Neuronal stem cell (in vitro differentiated cells): Measurements from ENCODE around the gene RABL6.

ENCODE experiments used
- DNase-seq: peaks from one replicate; pipeline ENCODE4 v3.0.0-alpha.2; 2013; ENCODE audit warnings: low spot score
- H2AFZ ChIP-seq: one replicate; pipeline ENCODE4 v1.6.1; 2013; ENCODE audit warnings: mild to moderate bottlenecking, low read length, inconsistent platforms
- H2AK5ac ChIP-seq: 2 replicates; pipeline ENCODE4 v1.6.1; 2013; ENCODE audit warnings: low read depth, mild to moderate bottlenecking, inconsistent platforms, low read length, moderate library complexity, mixed read lengths
- H2BK120ac ChIP-seq: 2 replicates; pipeline ENCODE4 v1.6.1; 2013; ENCODE audit warnings: low read depth, mild to moderate bottlenecking, inconsistent platforms, low read length, moderate library complexity, mixed read lengths
- H2BK12ac ChIP-seq: one replicate; pipeline ENCODE4 v1.6.1; 2013; ENCODE audit warnings: low read length, inconsistent platforms
- H2BK15ac ChIP-seq: 2 replicates; pipeline ENCODE4 v1.6.1; 2013; ENCODE audit warnings: mild to moderate bottlenecking, low read length, inconsistent platforms, mixed read lengths
- H2BK5ac ChIP-seq: one replicate; pipeline ENCODE4 v1.6.1; 2013; ENCODE audit warnings: inconsistent platforms, mild to moderate bottlenecking, low read length, moderate library complexity
- H3K14ac ChIP-seq: one replicate; pipeline ENCODE4 v1.6.1; 2013; ENCODE audit warnings: low read length, inconsistent platforms
- H3K18ac ChIP-seq: 2 replicates; pipeline ENCODE4 v1.6.1; 2013; ENCODE audit warnings: low read length, inconsistent platforms
- H3K23ac ChIP-seq: 2 replicates; pipeline ENCODE4 v1.6.1; 2013; ENCODE audit warnings: low read depth, mild to moderate bottlenecking, mixed read lengths, low read length, inconsistent platforms; ENCODE audit not compliant: poor library complexity
- H3K27ac ChIP-seq: replicated peaks from 3 replicates; pipeline ENCODE4 v1.5.1; 2013; ENCODE audit warnings: low read length, inconsistent platforms
- H3K27me3 ChIP-seq, 3 experiments: 2 replicates each; pipeline ENCODE4 v1.6.1; 2013; ENCODE audit warnings: low read length in 3 of 3, mild to moderate bottlenecking in 2 of 3, inconsistent platforms in 1 of 3, low read depth in 1 of 3, mixed read lengths in 1 of 3, moderate library complexity in 1 of 3; ENCODE audit not compliant: control insufficient read depth in 3 of 3, insufficient read depth in 3 of 3
- H3K36me3 ChIP-seq, 2 donors: replicated peaks in 1 of 2; 2 replicates each; pipeline ENCODE4 v1.6.1; 2013; ENCODE audit warnings: low read length in 2 of 2; ENCODE audit not compliant: control insufficient read depth in 2 of 2, insufficient read depth in 2 of 2
- H3K4ac ChIP-seq: 2 replicates; pipeline ENCODE4 v1.6.1; 2013; ENCODE audit warnings: inconsistent platforms, mild to moderate bottlenecking, low read length, moderate library complexity
- H3K4me1 ChIP-seq, 2 donors: 1 replicate in 1 of 2; 2 replicates in 1 of 2; pipeline ENCODE4 v1.6.1; 2013; ENCODE audit warnings: low read length in 2 of 2, low read depth in 1 of 2; ENCODE audit not compliant: control insufficient read depth in 2 of 2, insufficient read depth in 1 of 2
- H3K4me2 ChIP-seq: one replicate; pipeline ENCODE4 v1.6.1; 2013; ENCODE audit warnings: mild to moderate bottlenecking, low read length, inconsistent platforms; ENCODE audit not compliant: insufficient read depth, poor library complexity, severe bottlenecking
- H3K4me3 ChIP-seq, 2 donors: 2 replicates each; pipeline ENCODE4 v1.5.1; 2013; ENCODE audit warnings: low read length in 2 of 2, mild to moderate bottlenecking in 2 of 2, inconsistent platforms in 1 of 2, moderate library complexity in 1 of 2
- H3K79me1 ChIP-seq: one replicate; pipeline ENCODE4 v1.6.1; 2013; ENCODE audit warnings: low read depth, mild to moderate bottlenecking, inconsistent platforms, low read length, moderate library complexity
- H3K9ac ChIP-seq: one replicate; pipeline ENCODE4 v1.6.1; 2013; ENCODE audit warnings: mild to moderate bottlenecking, low read depth, low read length, inconsistent platforms; ENCODE audit not compliant: poor library complexity
- H3K9me3 ChIP-seq, 2 donors: replicated peaks in 1 of 2; 2 replicates each; pipeline versions ENCODE3 to v1.6.1; 2013; ENCODE audit warnings: low read length in 2 of 2, mild to moderate bottlenecking in 2 of 2, inconsistent platforms in 1 of 2, low read depth in 1 of 2, mixed read lengths in 1 of 2, moderate library complexity in 1 of 2; ENCODE audit not compliant: control insufficient read depth in 2 of 2, insufficient read depth in 1 of 2
- H4K8ac ChIP-seq: one replicate; pipeline ENCODE4 v1.6.1; 2013; ENCODE audit warnings: low read depth, mild to moderate bottlenecking, inconsistent platforms, low read length, moderate library complexity
- H4K91ac ChIP-seq: one replicate; pipeline ENCODE4 v1.6.1; 2013; ENCODE audit warnings: low read length, low read depth, mild to moderate bottlenecking, inconsistent platforms; ENCODE audit not compliant: poor library complexity
- whole genome bisulfite sequencing, 2 donors: extraction: QIAGEN DNeasy Blood & Tissue Kit; methylation state at CpG; one replicate each; pipeline ENCODE4 v1.1.7; 2013; ENCODE audit warnings: missing lambda C conversion rate in 2 of 2, mixed read lengths in 1 of 2; ENCODE audit not compliant: insufficient read length in 2 of 2, insufficient replicate concordance in 1 of 2; ENCODE audit errors: extremely low coverage in 2 of 2; 5-methylcytosine and 5-hydroxymethylcytosine counted together

The RABL6 gene

GRCh38 chr9:136827794-136828473 lies 20.2 kb downstream of the RABL6 start:
- Histone ChIP-seq H4K91ac (no peak overlapping the region), H2BK5ac (no peak overlapping the region), H3K23ac (no peak overlapping the region), H2BK120ac (no peak overlapping the region), H3K14ac (no peak overlapping the region), H3K4me2 (no peak overlapping the region), H3K4me1 (no peaks in the 10 kb centered on the region), H3K18ac (no peak overlapping the region), H2BK12ac (no peak overlapping the region), H2AK5ac (no peak overlapping the region), H4K8ac (no peak overlapping the region), H3K36me3 (peaks cover 77 to 96% of the 10 kb centered on the region in 2 donors), H3K27me3 (no peaks in the 10 kb centered on the region), H3K4me3 (no peak overlapping the region), H3K9ac (no peak overlapping the region), H2BK15ac (no peak overlapping the region), H3K79me1 (peaks cover 12% of the 10 kb centered on the region), H3K9me3 (no peaks in the 10 kb centered on the region), H2AFZ (no peak overlapping the region), H3K4ac (no peak overlapping the region), H3K27ac (no peak overlapping the region)
- no peak for DNase-seq
- no CpG with 5 or more reads among the region's 14 CpGs for WGBS, 2 donors

- no peaks in the 10 kb centered on the region for H3K9me3 ChIP-seq
- H2BK12ac ChIP-seq = no peak overlapping the region
- H2AFZ ChIP-seq = no peak overlapping the region
- H2BK15ac ChIP-seq = no peak overlapping the region
- no CpG with 5 or more reads among the region's 31 CpGs for WGBS, 2 donors
- H3K23ac ChIP-seq = peak overlapping the region; percentile 73
- H3K9ac ChIP-seq = peak overlapping the region; percentile 21
- no peak overlapping the region for H3K4me2 ChIP-seq
- H3K4me3 ChIP-seq = no peak overlapping the region
- no peak overlapping the region for H4K8ac ChIP-seq
- no peak overlapping the region for H3K4ac ChIP-seq
- H3K18ac ChIP-seq = no peak overlapping the region
- H3K27me3 ChIP-seq = no peaks in the 10 kb centered on the region
- no peak overlapping the region for H4K91ac ChIP-seq
- no peaks in the 10 kb centered on the region for H3K4me1 ChIP-seq
- peaks cover 12% of the 10 kb centered on the region for H3K79me1 ChIP-seq
- no peak overlapping the region for H3K14ac ChIP-seq
- H3K36me3 ChIP-seq = peaks cover 75 to 89% of the 10 kb centered on the region in 2 donors
- no peak overlapping the region for H2BK120ac ChIP-seq
- no peak overlapping the region for H3K27ac ChIP-seq
- H2BK5ac ChIP-seq = peak overlapping the region; percentile 90
- DNase-seq = no peak
- no peak overlapping the region for H2AK5ac ChIP-seq
These were observed 20.9 kb downstream of the RABL6 start for GRCh38 chr9:136828474-136829140.

GRCh38 chr9:136829412-136829811 lies 21.7 kb downstream of the RABL6 start:
- H2AK5ac ChIP-seq = no peak overlapping the region
- WGBS, 2 donors = no CpG with 5 or more reads among the region's 14 CpGs
- H3K18ac ChIP-seq = no peak overlapping the region
- no peak overlapping the region for H3K4me3 ChIP-seq
- H3K4ac ChIP-seq = no peak overlapping the region
- no peak overlapping the region for H2BK15ac ChIP-seq
- peaks cover 74 to 87% of the 10 kb centered on the region in 2 donors for H3K36me3 ChIP-seq
- H3K79me1 ChIP-seq = peaks cover 12% of the 10 kb centered on the region
- no peak overlapping the region for H4K91ac ChIP-seq
- H3K14ac ChIP-seq = no peak overlapping the region
- no peak overlapping the region for H3K9ac ChIP-seq
- H2AFZ ChIP-seq = no peak overlapping the region
- DNase-seq = no peak
- H3K9me3 ChIP-seq = no peaks in the 10 kb centered on the region
- H3K4me2 ChIP-seq = no peak overlapping the region
- no peak overlapping the region for H3K23ac ChIP-seq
- no peak overlapping the region for H2BK12ac ChIP-seq
- H3K27ac ChIP-seq = no peak overlapping the region
- no peaks in the 10 kb centered on the region for H3K4me1 ChIP-seq
- H3K27me3 ChIP-seq = no peaks in the 10 kb centered on the region
- H4K8ac ChIP-seq = no peak overlapping the region
- no peak overlapping the region for H2BK5ac ChIP-seq
- H2BK120ac ChIP-seq = no peak overlapping the region

- DNase-seq = no peak
- H2AK5ac ChIP-seq = no peak overlapping the region
- H2AFZ ChIP-seq = no peak overlapping the region
- H3K36me3 ChIP-seq = peaks cover 70 to 84% of the 10 kb centered on the region in 2 donors
- H3K9me3 ChIP-seq = no peaks in the 10 kb centered on the region
- H3K4me1 ChIP-seq = no peaks in the 10 kb centered on the region
- no peak overlapping the region for H2BK5ac ChIP-seq
- H3K14ac ChIP-seq = no peak overlapping the region
- H4K91ac ChIP-seq = no peak overlapping the region
- H3K18ac ChIP-seq = no peak overlapping the region
- H3K23ac ChIP-seq = peak overlapping the region; percentile 10
- H3K4ac ChIP-seq = no peak overlapping the region
- H3K4me2 ChIP-seq = no peak overlapping the region
- no peak overlapping the region for H2BK15ac ChIP-seq
- H3K9ac ChIP-seq = no peak overlapping the region
- peaks cover 13% of the 10 kb centered on the region for H3K79me1 ChIP-seq
- H3K27me3 ChIP-seq = no peaks in the 10 kb centered on the region
- H4K8ac ChIP-seq = no peak overlapping the region
- no CpG with 5 or more reads among the region's 41 CpGs for WGBS, 2 donors
- H3K4me3 ChIP-seq = no peak overlapping the region
- no peak overlapping the region for H3K27ac ChIP-seq
- no peak overlapping the region for H2BK12ac ChIP-seq
- no peak overlapping the region for H2BK120ac ChIP-seq
These were observed 22.5 kb downstream of the RABL6 start for GRCh38 chr9:136829981-136830885.
